Naive thymus-derived CD4-positive, alpha-beta T cell (primary cell): ENCODE measurements around the gene SMTNL2. TPM values are rescaled to one million over a fixed set of nuclear protein-coding genes. Genes with fewer than 3 reads are reported as not detected.

ENCODE experiments used
- ATAC-seq: fragments of 150-1000 bp; cut with Tn5 transposase; 2 replicates; pipeline ENCODE4 v1.10.0; 2021; ENCODE audit warnings: mild to moderate bottlenecking, moderate library complexity
- CTCF ChIA-PET: fragments of 350-600 bp; sonication (Branson Sonifier 250); formaldehyde crosslinking; loops from one replicate; lab custom pipeline; 2021; ENCODE audit warnings: antibody characterized with exemption; lab: Charles Lee
- POLR2A ChIA-PET: fragments of 350-600 bp; sonication (Branson Sonifier 250); formaldehyde crosslinking; loops from one replicate; lab custom pipeline; 2021; ENCODE audit warnings: antibody characterized with exemption, inconsistent platforms; lab: Charles Lee
- DNase-seq, 9 donors: peaks; one replicate each; pipeline versions ENCODE4 v3.0.0 to v3.0.0-alpha.2; 2020 to 2022; ENCODE audit warnings: mixed read lengths in 1 of 9
- H3K27ac ChIP-seq: one replicate; pipeline ENCODE4 v1.7.0; 2013; ENCODE audit warnings: mild to moderate bottlenecking, low read depth, low read length, moderate library complexity
- H3K27me3 ChIP-seq, 2 donors: one replicate each; pipeline ENCODE4 v1.7.0; 2013; ENCODE audit warnings: low read length in 2 of 2, mild to moderate bottlenecking in 2 of 2, moderate library complexity in 2 of 2; ENCODE audit not compliant: control insufficient read depth in 2 of 2, insufficient read depth in 2 of 2
- H3K36me3 ChIP-seq, 3 experiments: 1 replicate in 2 of 3; 2 replicates in 1 of 3; pipeline ENCODE4 v1.7.0; 2013; ENCODE audit warnings: low read length in 3 of 3, mild to moderate bottlenecking in 3 of 3, moderate library complexity in 1 of 3; ENCODE audit not compliant: insufficient read depth in 3 of 3, control insufficient read depth in 2 of 3
- H3K4me1 ChIP-seq, 2 donors: one replicate each; pipeline ENCODE4 v1.7.0; 2013; ENCODE audit warnings: low read length in 2 of 2, mild to moderate bottlenecking in 2 of 2, moderate library complexity in 1 of 2; ENCODE audit not compliant: control insufficient read depth in 2 of 2, insufficient read depth in 2 of 2
- H3K4me3 ChIP-seq: 2 replicates; pipeline ENCODE4 v1.7.0; 2013; ENCODE audit warnings: mild to moderate bottlenecking, low read length
- H3K9me3 ChIP-seq, 3 experiments: 1 replicate in 2 of 3; 2 replicates in 1 of 3; pipeline ENCODE4 v1.7.0; 2013; ENCODE audit warnings: low read length in 3 of 3; ENCODE audit not compliant: control insufficient read depth in 2 of 3
- H3K27ac Mint-ChIP-seq, 9 donors: one replicate each; pipeline ENCODE4 v1.8.0; 2020 to 2022; ENCODE audit warnings: mixed read lengths in 9 of 9, mild to moderate bottlenecking in 8 of 9, moderate library complexity in 5 of 9, inconsistent platforms in 2 of 9
- H3K27me3 Mint-ChIP-seq, 5 donors: one replicate each; pipeline ENCODE4 v1.8.0; 2021 to 2022; ENCODE audit warnings: mixed read lengths in 5 of 5, mild to moderate bottlenecking in 1 of 5
- H3K36me3 Mint-ChIP-seq, 5 donors: one replicate each; pipeline ENCODE4 v1.8.0; 2020 to 2022; ENCODE audit warnings: mixed read lengths in 5 of 5, mild to moderate bottlenecking in 3 of 5, inconsistent platforms in 1 of 5
- H3K4me1 Mint-ChIP-seq, 7 donors: one replicate each; pipeline ENCODE4 v1.8.0; 2020 to 2022; ENCODE audit warnings: mixed read lengths in 7 of 7, mild to moderate bottlenecking in 3 of 7, inconsistent platforms in 1 of 7
- H3K4me3 Mint-ChIP-seq, 10 donors: one replicate each; pipeline ENCODE4 v1.8.0; 2020 to 2022; ENCODE audit warnings: mild to moderate bottlenecking in 10 of 10, mixed read lengths in 10 of 10, moderate library complexity in 6 of 10, inconsistent platforms in 2 of 10
- H3K9me3 Mint-ChIP-seq, 11 donors: one replicate each; pipeline ENCODE4 v1.8.0; 2020 to 2022; ENCODE audit warnings: mixed read lengths in 11 of 11, mild to moderate bottlenecking in 4 of 11, inconsistent platforms in 1 of 11, moderate library complexity in 1 of 11
- intact Hi-C, 2 donors: fragments of 100-400 bp; cut with micrococcal nuclease; formaldehyde crosslinking; loops; one replicate each; pipeline ENCODE4 v1.15.1; 2023
- polyA plus RNA-seq, 2 donors: library from polyadenylated mRNA; unstranded; fragments of 300-500 nt; fragmentation: Illumina TruSeq; gene quantifications; one replicate each; pipeline ENCODE4 v1.2.3, GENCODE V29; 2021
- total RNA-seq, 6 experiments: library from RNA in 5 of 6; stranded (reverse) in 5 of 6; gene quantifications; 1 replicate in 5 of 6; 2 replicates in 1 of 6; pipeline ENCODE4 v1.2.3 and lab custom pipeline; 2021 to 2026

Gene SMTNL2
- total and polyA plus RNA-seq, 7 experiments from 2014 or later = not detected

- H3K4me3 ChIP-seq = no peak overlapping the region
- no peaks in the 10 kb centered on the region for H3K4me1 ChIP-seq
- peaks cover 0 to 85% (median 15%) of the 10 kb centered on the region in 3 experiments for H3K36me3 ChIP-seq
- Mint-ChIP-seq H3K27me3 (no peaks in the 10 kb centered on the region), H3K9me3 (no peaks in the 10 kb centered on the region), H3K4me3 (no peak overlapping the region), H3K36me3 (peaks cover 0 to 8% (median 4%) of the 10 kb centered on the region in 5 donors), H3K4me1 (peaks cover 0 to 7% (median 0%) of the 10 kb centered on the region in 7 donors), H3K27ac (peak overlapping the region in 1 of 9 donors; percentile 14)
- DNase-seq = no peak
- ChIA-PET POLR2A (no interaction called here), CTCF (no interaction called here)
- H3K9me3 ChIP-seq = no peaks in the 10 kb centered on the region
- intact Hi-C loops = no loop called here
- no peaks in the 10 kb centered on the region for H3K27me3 ChIP-seq
- no peak overlapping the region for H3K27ac ChIP-seq
- ATAC-seq = no peak
Measured at GRCh38 chr17:4541328-4542002, 42.9 kb upstream of the SMTNL2 start.

GRCh38 chr17:4542003-4542725 is 42.2 kb upstream of the SMTNL2 start:
- CTCF ChIA-PET = no interaction called here
- no peak overlapping the region for H3K27ac ChIP-seq
- Mint-ChIP-seq H3K27me3 (no peaks in the 10 kb centered on the region), H3K4me3 (no peak overlapping the region), H3K27ac (peak overlapping the region in 1 of 9 donors; percentile 14), H3K36me3 (peaks cover 0 to 10% (median 6%) of the 10 kb centered on the region in 5 donors), H3K9me3 (no peaks in the 10 kb centered on the region), H3K4me1 (peaks cover 0 to under 1% (median 0%) of the 10 kb centered on the region in 7 donors)
- H3K27me3 ChIP-seq = no peaks in the 10 kb centered on the region
- H3K9me3 ChIP-seq = no peaks in the 10 kb centered on the region
- POLR2A ChIA-PET = no interaction called here
- intact Hi-C loops = no loop called here
- H3K4me1 ChIP-seq = no peaks in the 10 kb centered on the region
- DNase-seq (no peak), ATAC-seq (no peak)
- H3K36me3 ChIP-seq = peaks cover 0 to 92% (median 18%) of the 10 kb centered on the region in 3 experiments
- no peak overlapping the region for H3K4me3 ChIP-seq

GRCh38 chr17:4542726-4543191 is 41.6 kb upstream of the SMTNL2 start:
- CTCF ChIA-PET = no interaction called here
- H3K36me3 Mint-ChIP-seq = peaks cover 0 to 12% (median 6%) of the 10 kb centered on the region in 5 donors
- no peak for ATAC-seq
- Histone ChIP-seq H3K27me3 (no peaks in the 10 kb centered on the region), H3K27ac (no peak overlapping the region), H3K9me3 (no peaks in the 10 kb centered on the region), H3K4me3 (no peak overlapping the region), H3K36me3 (peaks cover 0 to 98% (median 24%) of the 10 kb centered on the region in 3 experiments), H3K4me1 (no peaks in the 10 kb centered on the region)
- no peaks in the 10 kb centered on the region for H3K4me1 Mint-ChIP-seq
- H3K9me3 Mint-ChIP-seq = no peaks in the 10 kb centered on the region
- H3K27me3 Mint-ChIP-seq = no peaks in the 10 kb centered on the region
- no peak overlapping the region for H3K27ac Mint-ChIP-seq
- intact Hi-C loops = no loop called here
- DNase-seq = no peak
- POLR2A ChIA-PET = no interaction called here
- H3K4me3 Mint-ChIP-seq = no peak overlapping the region

GRCh38 chr17:4543557-4544026 is 40.7 kb upstream of the SMTNL2 start:
- Mint-ChIP-seq H3K27ac (no peak overlapping the region), H3K27me3 (no peaks in the 10 kb centered on the region), H3K36me3 (peaks cover 0 to 12% (median 6%) of the 10 kb centered on the region in 5 donors), H3K9me3 (no peaks in the 10 kb centered on the region), H3K4me3 (no peak overlapping the region), H3K4me1 (no peaks in the 10 kb centered on the region)
- Histone ChIP-seq H3K27me3 (no peaks in the 10 kb centered on the region), H3K4me3 (no peak overlapping the region), H3K36me3 (peaks cover 0 to 98% (median 32%) of the 10 kb centered on the region in 3 experiments), H3K27ac (no peak overlapping the region), H3K4me1 (no peaks in the 10 kb centered on the region), H3K9me3 (no peaks in the 10 kb centered on the region)
- CTCF ChIA-PET = no interaction called here
- DNase-seq = no peak
- POLR2A ChIA-PET = interaction anchor here (0.9 to 1.1 kb wide), 2 partner anchors 11 to 12 kb away, joined by 3 read pairs; partner anchors contain the start of gene MYBBP1A
- no peak for ATAC-seq
- intact Hi-C loops = no loop called here

- Mint-ChIP-seq H3K9me3 (no peaks in the 10 kb centered on the region), H3K4me1 (no peaks in the 10 kb centered on the region), H3K4me3 (no peak overlapping the region), H3K36me3 (peaks cover 0 to 15% (median 6%) of the 10 kb centered on the region in 5 donors), H3K27ac (no peak overlapping the region), H3K27me3 (no peaks in the 10 kb centered on the region)
- POLR2A ChIA-PET = interaction anchor here (0.5 to 1.1 kb wide), 3 partner anchors 9 to 51 kb away, joined by 3 read pairs; partner anchors contain the start of gene MYBBP1A
- Histone ChIP-seq H3K4me1 (no peaks in the 10 kb centered on the region), H3K9me3 (no peaks in the 10 kb centered on the region), H3K36me3 (peaks cover 0 to 98% (median 37%) of the 10 kb centered on the region in 3 experiments), H3K27ac (no peak overlapping the region), H3K27me3 (no peaks in the 10 kb centered on the region), H3K4me3 (no peak overlapping the region)
- ATAC-seq (no peak), DNase-seq (no peak)
- intact Hi-C loops = no loop called here
- CTCF ChIA-PET = interaction anchor here (0.6 kb wide), 1 partner anchor 11 kb away, joined by 3 read pairs; the partner anchor contains the start of gene MYBBP1A
Measured at GRCh38 chr17:4544135-4544950, 40.0 kb upstream of the SMTNL2 start.

- ATAC-seq (no peak), DNase-seq (no peak)
- CTCF ChIA-PET = no interaction called here
- Mint-ChIP-seq H3K27ac (no peak overlapping the region), H3K4me1 (no peaks in the 10 kb centered on the region), H3K36me3 (peaks cover 0 to 12% (median 4%) of the 10 kb centered on the region in 5 donors), H3K27me3 (no peaks in the 10 kb centered on the region), H3K9me3 (no peaks in the 10 kb centered on the region), H3K4me3 (no peak overlapping the region)
- Histone ChIP-seq H3K27me3 (no peaks in the 10 kb centered on the region), H3K4me1 (no peaks in the 10 kb centered on the region), H3K36me3 (peaks cover 0 to 98% (median 37%) of the 10 kb centered on the region in 3 experiments), H3K4me3 (no peak overlapping the region), H3K27ac (no peak overlapping the region), H3K9me3 (no peaks in the 10 kb centered on the region)
- POLR2A ChIA-PET = interaction anchor here (0.9 to 1.1 kb wide), 2 partner anchors 9 to 10 kb away, joined by 3 read pairs; partner anchors contain the start of gene MYBBP1A
- intact Hi-C loops = no loop called here
Measured at GRCh38 chr17:4544951-4545216, 39.4 kb upstream of the SMTNL2 start.
